Stimulated activated CD8-positive, alpha-beta memory T cell treated with anti-CD3 and anti-CD28 coated beads, Interleukin-12 subunit alpha, Interleukin-12 subunit beta, amount 100 ng/mL, for 1 hour (primary cell): ENCODE results near the gene NFKBIB.
"Not testable (repeated sequence)": the region's sequence is repeated elsewhere in the genome, so short reads cannot be mapped to it uniquely, and the experiment has no call there.

Source experiments
- DNase-seq: peaks from one replicate; pipeline ENCODE4 v3.0.0-alpha.2; 2020; ENCODE audit warnings: low read depth

NFKBIB gene

DNA sequence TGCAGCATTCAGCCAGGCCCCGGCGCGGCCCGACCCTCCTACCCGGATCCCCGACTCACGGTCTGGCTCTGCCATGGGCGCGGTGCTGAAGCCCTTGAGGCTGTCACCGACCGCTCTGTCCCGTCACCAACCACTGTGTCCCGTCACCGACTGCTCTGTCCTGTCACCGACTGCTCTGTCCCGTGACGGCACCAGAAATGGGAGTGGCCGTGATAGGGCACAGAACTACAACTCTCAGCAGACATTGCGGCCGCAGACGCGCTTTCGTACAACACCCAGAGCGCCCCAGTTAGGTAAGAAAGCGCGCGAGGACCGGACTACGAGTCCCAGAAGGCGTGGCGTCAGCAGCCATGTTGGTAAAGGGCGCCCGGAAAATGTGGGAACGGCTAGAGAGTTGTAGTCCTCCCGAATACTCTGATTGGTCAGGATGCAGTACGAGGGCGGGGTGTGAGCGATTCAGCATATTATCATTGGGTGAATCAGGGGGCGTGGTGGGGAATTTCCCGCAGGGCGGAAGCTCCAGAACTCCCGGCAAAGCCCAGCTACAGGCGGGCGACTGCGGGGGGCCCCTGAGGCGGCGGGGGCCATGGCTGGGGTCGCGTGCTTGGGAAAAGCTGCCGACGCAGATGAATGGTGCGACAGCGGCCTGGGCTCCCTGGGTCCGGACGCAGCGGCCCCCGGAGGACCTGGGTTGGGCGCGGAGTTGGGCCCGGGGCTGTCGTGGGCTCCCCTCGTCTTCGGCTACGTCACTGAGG is at the start of gene NFKBIB, which contains the start of gene SIRT2:
NFKBIB (plus strand) TSS at position 523 of the 755 bp plus-strand sequence; CDS start at position 587, 64 bp downstream.
SIRT2 (minus strand) TSS at position 172 of the 755 bp plus-strand sequence; CDS start at position 75, 97 bp downstream.
- peak; percentile 99 for DNase-seq

GRCh38 chr19:38850436-38850975 is 49.3 kb upstream of the NFKBIB start:
- DNase-seq, result peak; percentile 98

DNA sequence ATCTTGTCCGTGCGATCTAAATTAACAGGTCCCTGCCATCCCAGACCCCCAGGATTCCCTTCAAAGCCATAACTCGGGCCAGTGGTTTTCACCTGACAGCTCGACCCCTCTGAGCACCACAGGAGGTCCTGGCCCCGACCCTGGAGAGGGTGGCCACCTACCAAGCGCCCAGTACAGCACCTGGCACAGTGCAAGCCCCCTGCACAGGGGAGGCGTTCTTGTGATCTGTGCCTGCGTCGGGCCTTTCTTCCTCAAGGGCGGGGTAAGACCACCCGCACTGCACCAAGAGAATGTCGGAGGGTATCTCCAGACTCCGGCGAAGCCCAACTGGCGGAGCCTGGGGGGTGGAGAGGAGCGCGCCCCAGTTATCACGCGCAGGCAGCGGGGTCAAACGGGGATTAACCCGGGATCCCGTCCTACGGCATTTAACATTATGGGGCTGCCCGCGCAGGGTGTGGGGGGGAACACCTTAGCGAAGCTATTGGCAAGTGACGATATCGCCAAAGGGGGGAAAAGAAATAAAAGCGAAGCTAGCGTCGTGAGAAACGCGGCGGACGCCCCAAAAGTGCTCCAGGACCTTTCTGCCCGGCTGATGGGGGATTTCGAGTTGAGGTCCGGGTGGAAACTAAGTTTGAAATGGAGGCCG is 48.7 kb upstream of the NFKBIB start:
- no peak for DNase-seq

DNA sequence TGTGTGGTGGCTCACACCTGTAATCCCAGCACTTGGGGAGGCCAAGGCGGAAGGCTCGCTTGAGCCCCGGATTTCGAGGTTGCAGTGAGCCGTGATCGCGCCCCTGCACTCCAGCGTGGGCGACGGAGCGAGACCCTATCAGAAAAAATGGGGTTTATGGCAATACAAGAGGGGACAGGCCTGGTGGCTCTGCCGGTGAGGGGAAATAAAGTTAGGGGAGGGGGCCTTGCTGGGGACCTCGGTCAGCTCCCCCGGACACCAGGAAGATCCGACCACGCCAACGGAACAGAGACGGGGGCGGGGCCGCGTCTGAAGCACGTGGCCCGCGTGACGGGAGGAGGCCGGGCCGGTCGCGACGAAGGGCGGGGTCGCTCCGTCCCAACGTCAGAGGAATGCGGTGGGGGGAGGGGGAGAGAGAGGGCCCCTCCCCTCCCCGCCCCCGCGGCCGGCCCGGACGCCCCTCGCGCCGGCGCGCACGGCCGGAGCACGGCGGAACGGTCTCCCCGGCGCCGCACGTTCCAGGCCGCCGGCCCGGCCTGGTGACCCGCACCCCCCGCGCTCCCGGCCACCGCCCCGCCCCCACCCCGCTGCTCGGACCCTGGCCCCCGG is 48.0 kb upstream of the NFKBIB start:
- DNase-seq, result peak; percentile 81

DNA sequence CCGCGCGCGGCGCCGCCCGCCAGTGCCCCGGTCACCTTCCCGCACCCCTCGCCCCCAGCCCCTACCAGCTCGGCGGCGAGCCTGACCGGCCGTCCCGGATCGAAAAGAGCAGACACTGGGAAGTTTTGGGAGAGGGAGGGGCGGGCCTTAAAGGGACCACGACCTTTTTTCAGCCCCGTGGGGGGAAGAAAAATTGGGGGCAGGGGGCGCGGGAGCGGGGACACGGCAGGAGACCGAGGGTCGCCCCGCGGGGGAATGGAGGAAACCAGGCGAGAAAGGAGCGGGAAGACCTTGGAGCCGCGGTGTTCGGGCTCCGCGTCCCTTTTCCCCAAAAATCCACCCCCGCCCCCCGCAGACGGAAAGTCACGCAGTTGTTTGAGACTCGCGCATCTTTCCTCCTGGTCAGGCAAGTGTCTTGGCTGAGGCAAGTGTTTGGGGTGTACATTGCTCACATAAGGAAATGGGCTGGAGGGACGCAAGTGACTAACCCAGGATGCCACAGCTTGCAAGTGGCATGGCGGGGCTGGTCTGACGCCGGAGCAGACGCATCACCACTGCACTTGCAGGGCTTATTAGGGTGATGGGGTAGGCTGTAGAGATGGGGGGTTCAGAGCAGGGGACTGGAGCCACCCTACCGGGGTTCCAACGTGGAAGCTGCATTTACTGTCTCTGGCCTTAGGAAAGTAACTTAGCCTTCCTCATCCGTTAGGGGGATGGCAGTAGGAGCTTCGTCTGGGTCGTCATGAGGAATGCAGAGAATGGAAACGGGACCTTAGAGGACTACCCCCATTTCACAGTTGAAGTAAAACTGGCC is 47.3 kb upstream of the NFKBIB start:
- DNase-seq, result peak; percentile 44

GRCh38 chr19:38853214-38853613 is 46.6 kb upstream of the NFKBIB start:
- no peak for DNase-seq

GRCh38 chr19:38854961-38855360 is 44.8 kb upstream of the NFKBIB start:
- DNase-seq, result not testable (repeated sequence)

GRCh38 chr19:38855751-38856150 is 44.0 kb upstream of the NFKBIB start:
- not testable (repeated sequence) for DNase-seq

- no peak for DNase-seq
Measured at GRCh38 chr19:38856813-38857212, 43.0 kb upstream of the NFKBIB start.

DNA sequence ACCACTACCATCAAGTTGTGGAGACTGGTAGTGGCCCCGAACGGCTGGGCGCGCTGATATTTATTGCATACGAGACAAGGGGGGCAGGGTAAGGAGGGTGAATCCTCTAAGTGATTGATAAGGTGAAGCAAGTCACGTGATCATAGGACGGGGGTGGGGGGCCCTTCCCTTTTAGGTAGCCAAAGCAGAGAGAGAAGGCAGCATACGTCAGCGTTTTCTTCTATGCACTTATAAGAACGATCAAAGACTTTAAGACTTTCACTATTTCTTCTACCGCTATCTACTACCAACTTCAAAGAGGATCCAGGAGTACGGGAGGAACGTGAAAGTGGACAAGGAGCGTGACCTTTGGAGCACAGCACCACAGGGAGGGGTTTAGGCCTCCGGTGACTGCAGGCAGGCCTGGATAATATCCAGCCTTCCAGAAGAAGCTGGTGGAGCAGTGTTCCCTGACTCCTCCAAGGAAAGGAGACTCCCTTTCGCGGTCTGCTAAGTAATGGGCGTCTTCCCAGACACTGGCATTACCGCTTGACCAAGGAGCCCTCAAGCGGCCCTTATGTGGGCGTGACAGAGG is 40.1 kb upstream of the NFKBIB start:
- not testable (repeated sequence) for DNase-seq

DNA sequence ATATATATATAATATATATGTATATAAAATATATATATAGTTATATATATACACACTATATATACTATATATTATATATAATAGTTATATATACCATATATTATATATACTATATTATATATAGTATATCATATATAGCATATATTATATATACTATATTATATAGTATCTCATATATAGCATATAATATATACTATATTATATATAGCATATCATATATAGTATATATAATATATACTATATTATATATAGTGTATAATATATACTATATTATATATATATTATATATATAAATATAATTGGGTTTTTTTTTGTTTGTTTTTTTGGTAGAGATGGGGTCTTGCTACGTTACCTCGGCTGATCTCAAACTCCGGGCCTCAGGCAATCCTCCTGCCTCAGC is 38.4 kb upstream of the NFKBIB start:
- DNase-seq, result no peak

- DNase-seq, result no peak
Measured at GRCh38 chr19:38862321-38863059, 37.3 kb upstream of the NFKBIB start.

GRCh38 chr19:38867171-38867780 is 32.5 kb upstream of the NFKBIB start:
- no peak for DNase-seq

DNA sequence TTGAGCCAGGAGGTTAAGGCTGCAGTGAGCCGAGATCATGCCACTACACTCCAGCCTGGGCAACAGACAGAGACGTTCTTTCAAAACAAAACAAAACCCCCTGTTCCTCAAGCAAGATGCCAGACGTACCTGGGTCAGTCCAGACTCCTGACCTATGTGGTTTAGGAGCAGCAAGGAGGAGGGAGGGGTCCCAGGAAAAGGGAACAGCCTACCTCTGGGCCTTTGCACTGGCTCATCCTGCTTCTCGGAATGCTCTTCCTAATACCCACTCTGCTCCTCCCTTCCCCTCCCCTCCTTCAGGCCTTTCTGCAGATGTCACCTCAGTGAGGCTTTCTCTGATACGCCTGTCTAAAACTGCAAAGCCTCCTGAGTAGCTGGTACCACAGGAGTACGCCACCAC is 31.2 kb upstream of the NFKBIB start:
- no peak for DNase-seq

DNA sequence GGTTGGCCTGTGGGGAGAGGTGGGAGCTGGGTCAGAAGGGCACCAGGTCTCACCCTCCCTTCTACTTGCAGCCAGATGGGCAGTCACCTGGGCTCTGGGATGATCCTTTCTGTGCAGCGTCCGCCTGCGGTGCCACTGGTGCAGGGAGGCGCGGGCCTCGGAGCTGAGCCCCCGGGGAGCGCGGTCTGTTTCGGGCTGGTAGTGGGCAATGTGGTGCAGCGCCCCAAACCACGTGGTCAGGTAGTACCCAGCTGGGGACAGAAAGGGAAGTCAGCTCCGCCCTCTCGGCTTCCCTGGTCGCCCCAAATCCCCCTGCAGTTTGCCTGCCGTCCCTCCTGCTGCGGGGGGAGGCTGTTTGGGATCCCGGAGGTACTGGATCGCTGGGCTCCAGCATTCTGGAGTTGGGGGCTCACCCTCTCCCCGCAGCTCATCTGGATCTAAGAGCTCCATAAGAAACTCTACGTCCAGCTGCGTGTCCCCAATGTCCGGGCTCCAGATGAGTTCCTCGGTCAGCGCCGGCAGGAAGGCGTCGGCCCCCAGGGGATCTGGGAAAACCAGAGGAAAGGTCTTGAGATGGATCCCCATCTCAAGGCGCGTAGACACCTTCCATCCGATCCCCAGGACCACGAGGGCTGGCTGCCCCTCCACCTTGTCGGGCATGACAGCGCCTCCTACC is 30.5 kb upstream of the NFKBIB start:
- DNase-seq, result no peak

GRCh38 chr19:38869836-38870607 is 29.7 kb upstream of the NFKBIB start:
- DNase-seq, result peak; percentile 85

DNA sequence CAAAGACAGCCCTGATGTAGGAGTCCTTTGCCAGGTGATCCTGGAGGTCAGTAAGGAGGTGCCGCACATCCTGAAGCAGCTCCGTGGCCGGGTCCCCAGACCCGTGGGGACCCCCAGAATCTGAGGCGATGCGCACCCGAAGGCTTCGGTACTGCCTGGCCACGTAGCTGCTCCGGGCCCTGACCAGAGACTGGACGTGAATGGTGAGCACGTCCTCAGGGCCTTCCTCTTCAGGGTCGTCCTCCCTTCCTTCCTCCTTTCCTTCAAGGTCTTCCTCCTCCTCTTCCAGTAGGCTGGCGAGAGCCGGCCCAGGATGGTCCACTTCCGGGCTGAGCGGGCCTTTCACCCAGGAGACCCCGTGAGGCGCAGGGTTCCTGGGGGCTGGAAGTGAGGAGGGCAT is 29.2 kb upstream of the NFKBIB start:
- DNase-seq, result no peak

- not testable (repeated sequence) for DNase-seq
Measured at GRCh38 chr19:38873400-38873799, 26.4 kb upstream of the NFKBIB start.
